Liver (tissue), 3 donors: Measurements from ENCODE around the gene CLMN.

ENCODE experiments used
- CTCF ChIP-seq: fragments of 150-350 bp; IDR thresholded peaks from 2 replicates; pipeline ENCODE4 v1.5.1; 2017; ENCODE audit warnings: improper control_type of control experiment, low read depth, low read length; ENCODE audit not compliant: missing input control
- FOXA1 ChIP-seq: IDR thresholded peaks from 2 replicates; pipeline ENCODE4 v1.6.1; 2016; ENCODE audit warnings: antibody characterized with exemption
- GABPA ChIP-seq, 2 donors: IDR thresholded peaks in 1 of 2; conservative IDR thresholded peaks in 1 of 2; 2 replicates each; pipeline ENCODE4 v1.6.1; 2016; ENCODE audit warnings: antibody characterized with exemption in 2 of 2, mild to moderate bottlenecking in 1 of 2, moderate library complexity in 1 of 2
- JUND ChIP-seq, 2 donors: IDR thresholded peaks; 2 replicates each; pipeline ENCODE4 v1.6.1; 2016; ENCODE audit warnings: antibody characterized with exemption in 2 of 2
- MAX ChIP-seq: IDR thresholded peaks from 2 replicates; pipeline ENCODE4 v1.6.1; 2016; ENCODE audit warnings: antibody characterized with exemption
- RXRA ChIP-seq, 2 donors: IDR thresholded peaks; 2 replicates each; pipeline ENCODE4 v1.6.1; 2017 to 2018; ENCODE audit warnings: antibody characterized with exemption in 2 of 2, mild to moderate bottlenecking in 1 of 2
- donor health status: healthy.
- donor health status: healthy.

GRCh38 chr14:95336192-95336760, 16.6 kb upstream of the CLMN start:
- TF ChIP-seq MAX (no peak), CTCF (no peak), RXRA (IDR thresholded peaks at IDR 0.05) (no peak), JUND (IDR thresholded peaks at IDR 0.05) (no peak), GABPA (IDR thresholded peaks at IDR 0.05 in 1 of 2, conservative IDR thresholded peaks at IDR 0.05 in 1 of 2) (no peak), FOXA1 (no peak)
